Osteocyte (in vitro differentiated cells): Measurements from ENCODE around the gene GALNT9. TPM values are rescaled to one million over a fixed set of nuclear protein-coding genes. Genes with fewer than 3 reads are reported as not detected.

ENCODE experiments used
- DNase-seq: peaks from one replicate; pipeline ENCODE4 v3.0.0; 2021; ENCODE audit warnings: mixed read lengths; ENCODE audit not compliant: unreplicated experiment; ENCODE audit errors: extremely low spot score
- H3K27ac Mint-ChIP-seq: one replicate; pipeline ENCODE4 v1.8.0; 2021; ENCODE audit warnings: mild to moderate bottlenecking, mixed read lengths; ENCODE audit not compliant: unreplicated experiment
- H3K27me3 Mint-ChIP-seq: one replicate; pipeline ENCODE4 v1.8.0; 2021; ENCODE audit warnings: mixed read lengths; ENCODE audit not compliant: unreplicated experiment
- H3K36me3 Mint-ChIP-seq: one replicate; pipeline ENCODE4 v1.8.0; 2021; ENCODE audit warnings: mixed read lengths; ENCODE audit not compliant: unreplicated experiment
- H3K4me1 Mint-ChIP-seq: one replicate; pipeline ENCODE4 v1.8.0; 2021; ENCODE audit warnings: mixed read lengths; ENCODE audit not compliant: unreplicated experiment
- H3K4me3 Mint-ChIP-seq: one replicate; pipeline ENCODE4 v1.8.0; 2021; ENCODE audit warnings: mild to moderate bottlenecking, moderate library complexity, mixed read lengths; ENCODE audit not compliant: unreplicated experiment
- H3K9me3 Mint-ChIP-seq: one replicate; pipeline ENCODE4 v1.8.0; 2021; ENCODE audit warnings: mixed read lengths; ENCODE audit not compliant: unreplicated experiment
- CTCF ChIP-seq: fragments of 200-600 bp; sonication (generic); IDR thresholded peaks from 2 replicates; pipeline ENCODE4 v1.5.0; 2021; ENCODE audit warnings: antibody characterized with exemption, mild to moderate bottlenecking, moderate library complexity
- total RNA-seq: library from RNA; stranded (reverse); gene quantifications from 2 replicates; pipeline ENCODE4 v1.2.1, GENCODE V29; 2021

The GALNT9 gene
- total RNA-seq, 1 donor from 2014 or later = not detected

GRCh38 chr12:132211816-132212215, 117.6 kb downstream of the GALNT9 start:
- no peaks in the 10 kb centered on the region for H3K4me1 Mint-ChIP-seq
- H3K9me3 Mint-ChIP-seq = no peaks in the 10 kb centered on the region
- no peak overlapping the region for H3K4me3 Mint-ChIP-seq
- no peaks in the 10 kb centered on the region for H3K36me3 Mint-ChIP-seq
- H3K27ac Mint-ChIP-seq = no peak overlapping the region
- no peak for DNase-seq
- TF ChIP-seq CTCF = no peak
- no peaks in the 10 kb centered on the region for H3K27me3 Mint-ChIP-seq

GRCh38 chr12:132211326-132211725, 118.1 kb downstream of the GALNT9 start:
- Mint-ChIP-seq H3K27me3 (no peaks in the 10 kb centered on the region), H3K36me3 (no peaks in the 10 kb centered on the region), H3K4me3 (no peak overlapping the region), H3K9me3 (no peaks in the 10 kb centered on the region), H3K4me1 (no peaks in the 10 kb centered on the region), H3K27ac (no peak overlapping the region)
- TF ChIP-seq CTCF = no peak
- no peak for DNase-seq

GRCh38 chr12:132210223-132211055, 119.0 kb downstream of the GALNT9 start:
- H3K36me3 Mint-ChIP-seq = no peaks in the 10 kb centered on the region

GRCh38 chr12:132209619-132210222, 119.7 kb downstream of the GALNT9 start:
- Mint-ChIP-seq H3K9me3 (no peaks in the 10 kb centered on the region), H3K27me3 (no peaks in the 10 kb centered on the region), H3K27ac (no peak overlapping the region), H3K4me3 (no peak overlapping the region), H3K36me3 (no peaks in the 10 kb centered on the region), H3K4me1 (no peaks in the 10 kb centered on the region)
- DNase-seq = no peak
- TF ChIP-seq CTCF = no peak

More at GRCh38 chr12:132210223-132211055, 119.0 kb downstream of the GALNT9 start:
- no peaks in the 10 kb centered on the region for H3K9me3 Mint-ChIP-seq
- no peak for TF ChIP-seq CTCF
- no peak for DNase-seq
- no peak overlapping the region for H3K4me3 Mint-ChIP-seq
- H3K27me3 Mint-ChIP-seq = no peaks in the 10 kb centered on the region
- H3K4me1 Mint-ChIP-seq = no peaks in the 10 kb centered on the region
- no peak overlapping the region for H3K27ac Mint-ChIP-seq

- H3K4me1 Mint-ChIP-seq = no peaks in the 10 kb centered on the region
- no peak for DNase-seq
- no peaks in the 10 kb centered on the region for H3K9me3 Mint-ChIP-seq
- TF ChIP-seq CTCF = no peak
- H3K27me3 Mint-ChIP-seq = peaks cover 8% of the 10 kb centered on the region
- H3K27ac Mint-ChIP-seq = no peak overlapping the region
- no peak overlapping the region for H3K4me3 Mint-ChIP-seq
- no peaks in the 10 kb centered on the region for H3K36me3 Mint-ChIP-seq
Observed at GRCh38 chr12:132208153-132208823, 121.1 kb downstream of the GALNT9 start.
